IPS-18c (cell line): ENCODE measurements around the gene RBP5.

Experiments used
- H3K4me3 ChIP-seq: 2 replicates; pipeline ENCODE4 v1.7.0; 2013; ENCODE audit warnings: low read depth, mild to moderate bottlenecking, low read length, moderate library complexity; ENCODE audit not compliant: insufficient read depth
- H3K9me3 ChIP-seq: one replicate; pipeline ENCODE4 v1.6.1; 2013; ENCODE audit warnings: mild to moderate bottlenecking, low read length, moderate library complexity; ENCODE audit not compliant: control insufficient read depth, insufficient read depth

The RBP5 gene, protein sequence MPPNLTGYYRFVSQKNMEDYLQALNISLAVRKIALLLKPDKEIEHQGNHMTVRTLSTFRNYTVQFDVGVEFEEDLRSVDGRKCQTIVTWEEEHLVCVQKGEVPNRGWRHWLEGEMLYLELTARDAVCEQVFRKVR

DNA sequence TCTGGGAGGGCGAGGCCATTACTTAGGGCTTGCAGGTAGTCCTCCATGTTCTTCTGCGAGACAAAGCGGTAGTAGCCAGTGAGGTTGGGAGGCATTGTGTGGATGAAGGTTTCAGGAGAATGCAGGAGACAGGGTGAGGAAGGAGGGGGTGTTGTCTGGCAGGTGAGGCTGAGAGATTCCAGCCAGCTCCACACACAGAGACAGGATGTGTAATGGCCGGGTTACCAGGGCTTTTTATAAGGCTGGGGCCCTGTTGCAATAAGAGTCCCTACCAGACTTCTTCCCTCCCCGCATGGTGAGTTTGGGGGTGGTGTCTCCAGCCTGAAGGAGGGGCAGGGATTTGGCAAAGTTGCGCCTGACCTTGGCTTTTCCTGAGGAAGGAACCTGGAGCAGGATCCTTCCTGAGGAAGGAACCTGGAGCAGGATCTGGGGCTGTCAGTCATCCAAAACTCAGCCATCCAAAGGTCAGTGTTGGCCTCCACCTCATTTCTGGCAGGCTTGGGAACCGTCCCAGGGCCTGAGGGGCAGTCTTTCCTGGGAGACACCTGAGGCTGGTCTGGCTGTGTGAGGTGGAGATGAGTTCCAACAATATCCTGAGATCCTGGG lies at the start of gene RBP5:
Gene RBP5, minus strand, starts transcription at position 209 of the 606 bp plus-strand sequence. Its CDS starts 114 bp downstream, at position 95.
- H3K9me3 ChIP-seq = no peaks in the 10 kb centered on the region
- peak within 1 kb of the TSS; percentile 91 for H3K4me3 ChIP-seq

DNA sequence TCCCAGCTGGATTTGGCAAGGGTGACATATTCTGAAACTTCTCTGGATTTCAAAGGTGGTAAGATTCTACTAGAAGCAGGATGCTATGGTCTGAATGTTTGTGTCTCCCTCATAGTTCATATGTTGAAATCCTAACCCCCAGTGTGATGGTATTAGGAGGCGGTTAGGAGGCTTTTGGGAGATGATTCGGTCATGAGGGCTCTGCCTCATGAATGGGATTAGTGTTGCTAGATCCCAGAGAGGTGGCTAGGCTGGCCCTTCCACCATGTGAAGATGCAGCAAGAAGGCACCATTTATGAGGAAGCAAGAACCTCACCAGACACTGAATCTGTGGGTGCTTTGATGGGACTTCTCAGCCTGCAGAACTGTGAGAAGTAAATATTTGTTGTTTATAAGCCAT lies 49.8 kb upstream of the RBP5 start:
- Histone ChIP-seq H3K4me3 (no peak overlapping the region), H3K9me3 (peaks cover 3% of the 10 kb centered on the region)

DNA sequence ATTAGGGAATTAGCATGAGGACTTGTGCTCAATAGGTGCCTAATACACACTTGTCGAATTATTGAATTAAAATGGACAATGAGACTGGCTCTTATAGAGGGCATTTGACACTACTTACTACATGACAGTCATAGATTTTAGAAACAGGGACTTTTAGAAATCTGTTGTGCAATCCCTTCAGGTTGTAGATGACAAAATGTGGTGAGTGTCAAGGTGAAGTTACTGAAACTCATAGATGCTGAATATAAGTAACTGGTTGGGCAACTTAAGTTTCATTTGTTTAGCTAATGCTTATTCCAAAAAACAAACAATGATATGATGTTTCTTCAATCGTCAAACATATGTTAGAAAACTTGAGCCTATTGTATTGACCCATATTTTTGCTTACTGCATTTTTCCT lies 47.9 kb upstream of the RBP5 start:
- peaks cover 7% of the 10 kb centered on the region for H3K9me3 ChIP-seq
- H3K4me3 ChIP-seq = no peak overlapping the region

DNA sequence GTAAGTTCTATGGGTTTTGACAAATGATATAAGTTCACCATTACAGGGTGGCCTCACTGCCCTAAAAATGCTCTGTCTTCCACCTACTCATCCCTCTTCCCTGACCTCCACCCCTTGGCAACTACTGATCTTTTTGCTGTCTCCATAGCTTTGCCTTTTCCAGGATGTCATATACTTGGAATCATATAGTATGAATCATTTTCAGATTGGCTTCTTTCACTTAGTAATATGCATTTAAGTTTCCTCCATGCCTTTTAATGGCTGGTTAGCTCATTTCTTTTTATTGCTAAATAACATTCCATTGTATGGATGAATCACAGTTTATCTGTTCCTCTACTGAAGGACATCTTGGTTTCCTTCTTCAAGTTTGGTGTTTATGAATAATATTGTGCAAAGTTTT lies 46.8 kb upstream of the RBP5 start:
- H3K4me3 ChIP-seq = no peak overlapping the region
- H3K9me3 ChIP-seq = peaks cover 11% of the 10 kb centered on the region

DNA sequence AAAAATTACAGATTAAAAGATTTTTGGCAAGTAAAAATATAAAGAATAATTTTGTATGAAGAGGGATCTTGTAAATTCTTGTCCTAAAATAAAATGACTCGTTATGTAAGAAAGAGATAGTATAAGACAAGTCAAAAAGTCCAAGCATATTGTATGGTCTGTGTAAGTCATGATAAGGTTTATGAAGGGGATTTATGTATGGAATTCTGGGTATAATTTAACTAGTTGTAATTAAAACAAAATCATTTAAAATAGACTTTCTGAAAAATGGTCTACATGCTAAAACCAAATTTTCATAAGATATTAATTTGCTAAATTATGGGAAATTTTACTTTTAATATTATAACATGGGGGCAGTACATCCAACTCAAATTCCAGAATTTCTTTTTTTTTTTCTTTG lies 43.2 kb upstream of the RBP5 start:
- H3K4me3 ChIP-seq = no peak overlapping the region
- peaks cover 15% of the 10 kb centered on the region for H3K9me3 ChIP-seq

DNA sequence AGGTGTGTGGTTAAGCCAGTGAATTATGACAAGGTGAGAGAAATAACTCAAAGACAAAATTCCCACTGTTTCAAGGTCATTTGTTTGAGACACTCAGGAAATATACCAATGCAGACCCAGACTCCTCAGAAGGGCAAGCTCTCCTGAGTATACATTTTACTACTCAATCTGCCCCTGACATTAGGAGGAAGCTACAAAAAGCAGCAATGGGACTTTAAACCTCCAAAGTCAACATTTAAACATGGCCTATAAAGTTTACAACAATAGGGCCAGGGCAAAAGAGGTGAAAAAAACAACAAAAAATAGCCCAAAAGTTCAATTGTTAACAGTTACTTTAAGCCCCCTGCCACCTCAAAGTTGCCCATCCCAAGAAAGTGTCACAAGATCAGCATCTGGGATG lies 41.3 kb upstream of the RBP5 start:
- no peak overlapping the region for H3K4me3 ChIP-seq
- peaks cover 20% of the 10 kb centered on the region for H3K9me3 ChIP-seq

DNA sequence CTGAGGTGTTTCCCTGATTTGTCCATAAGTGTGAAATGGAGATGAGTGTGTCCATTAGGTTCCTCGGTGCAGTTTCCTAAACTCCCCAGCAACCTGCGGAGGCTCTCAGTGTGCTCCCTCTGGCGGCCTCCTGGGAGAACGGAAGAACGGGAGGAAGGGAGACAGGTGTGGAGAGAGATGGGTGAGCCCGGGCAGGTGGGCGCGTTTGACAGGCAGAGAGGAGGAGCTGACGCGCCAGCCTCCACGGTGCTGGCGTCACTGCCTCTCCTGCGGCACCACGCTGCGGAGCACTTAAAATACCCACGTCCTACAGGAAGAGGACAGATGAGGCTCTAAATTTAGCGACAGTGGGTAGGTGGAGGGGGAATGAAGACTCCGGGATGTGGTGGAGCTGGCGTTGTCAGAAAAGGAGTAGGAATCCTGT lies 34.0 kb upstream of the RBP5 start:
- Histone ChIP-seq H3K9me3 (peaks cover 7% of the 10 kb centered on the region), H3K4me3 (peak overlapping the region; percentile 34; the same call in 1 of the 2 replicates)

DNA sequence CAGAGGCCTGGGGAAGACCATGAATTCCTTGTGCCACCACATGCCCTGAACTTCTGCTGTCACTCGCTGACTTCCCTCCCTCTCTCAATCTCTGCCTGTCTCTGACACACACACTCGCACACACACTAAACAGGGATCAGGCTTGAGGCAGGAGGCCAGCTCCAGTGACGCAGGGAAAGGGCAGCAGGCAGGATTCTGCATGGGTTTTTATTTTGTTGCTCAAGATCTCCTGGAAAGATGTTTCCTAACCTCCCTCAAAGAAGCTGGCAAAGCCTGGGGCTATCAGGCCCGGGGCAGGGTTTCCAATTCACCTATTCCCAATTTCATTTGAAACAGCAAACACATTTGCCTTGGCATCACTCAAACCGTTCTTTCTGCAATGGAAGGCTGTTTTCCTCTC lies 33.1 kb upstream of the RBP5 start:
- H3K4me3 ChIP-seq = no peak overlapping the region
- peaks cover 7% of the 10 kb centered on the region for H3K9me3 ChIP-seq

DNA sequence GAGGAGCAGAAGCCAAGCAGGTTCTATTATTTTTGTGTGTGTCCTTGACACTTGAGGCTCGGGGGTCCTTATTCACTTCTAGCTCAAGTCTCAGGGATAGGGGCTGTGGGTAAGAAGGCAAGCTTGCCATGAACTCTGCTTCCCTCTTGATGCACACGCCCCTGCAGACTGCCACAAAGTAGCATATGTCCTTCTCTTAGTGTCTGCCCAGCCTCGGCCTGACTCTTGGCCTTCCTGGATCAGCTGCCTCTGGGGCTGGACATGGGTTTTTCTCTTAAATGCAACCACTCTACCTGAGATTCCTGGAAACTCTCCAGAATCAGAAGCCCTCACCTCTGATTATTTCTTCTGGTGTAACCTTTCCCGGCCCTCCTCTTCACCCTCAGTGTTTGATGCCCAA lies 32.6 kb upstream of the RBP5 start:
- Histone ChIP-seq H3K4me3 (no peak overlapping the region), H3K9me3 (peaks cover 7% of the 10 kb centered on the region)

DNA sequence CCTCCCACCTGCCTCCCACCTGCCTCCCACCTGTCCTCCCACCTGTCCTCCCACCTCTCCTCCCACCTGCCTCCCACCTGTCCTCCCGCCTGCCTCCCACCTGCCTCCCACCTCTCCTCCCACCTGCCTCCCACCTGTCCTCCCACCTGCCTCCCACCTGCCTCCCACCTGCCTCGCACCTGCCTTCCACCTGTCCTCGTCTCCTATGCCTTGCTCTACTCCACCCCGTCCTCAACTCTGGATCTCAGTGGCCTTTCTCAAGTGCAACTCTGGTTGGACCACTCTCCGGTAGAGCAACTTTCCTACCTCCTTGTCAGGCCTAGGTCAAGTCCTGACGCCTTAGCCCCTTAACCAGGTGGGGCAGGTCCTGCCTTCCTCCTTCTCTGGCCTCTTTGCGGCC lies 31.5 kb upstream of the RBP5 start:
- no peak overlapping the region for H3K4me3 ChIP-seq
- H3K9me3 ChIP-seq = peaks cover 4% of the 10 kb centered on the region

DNA sequence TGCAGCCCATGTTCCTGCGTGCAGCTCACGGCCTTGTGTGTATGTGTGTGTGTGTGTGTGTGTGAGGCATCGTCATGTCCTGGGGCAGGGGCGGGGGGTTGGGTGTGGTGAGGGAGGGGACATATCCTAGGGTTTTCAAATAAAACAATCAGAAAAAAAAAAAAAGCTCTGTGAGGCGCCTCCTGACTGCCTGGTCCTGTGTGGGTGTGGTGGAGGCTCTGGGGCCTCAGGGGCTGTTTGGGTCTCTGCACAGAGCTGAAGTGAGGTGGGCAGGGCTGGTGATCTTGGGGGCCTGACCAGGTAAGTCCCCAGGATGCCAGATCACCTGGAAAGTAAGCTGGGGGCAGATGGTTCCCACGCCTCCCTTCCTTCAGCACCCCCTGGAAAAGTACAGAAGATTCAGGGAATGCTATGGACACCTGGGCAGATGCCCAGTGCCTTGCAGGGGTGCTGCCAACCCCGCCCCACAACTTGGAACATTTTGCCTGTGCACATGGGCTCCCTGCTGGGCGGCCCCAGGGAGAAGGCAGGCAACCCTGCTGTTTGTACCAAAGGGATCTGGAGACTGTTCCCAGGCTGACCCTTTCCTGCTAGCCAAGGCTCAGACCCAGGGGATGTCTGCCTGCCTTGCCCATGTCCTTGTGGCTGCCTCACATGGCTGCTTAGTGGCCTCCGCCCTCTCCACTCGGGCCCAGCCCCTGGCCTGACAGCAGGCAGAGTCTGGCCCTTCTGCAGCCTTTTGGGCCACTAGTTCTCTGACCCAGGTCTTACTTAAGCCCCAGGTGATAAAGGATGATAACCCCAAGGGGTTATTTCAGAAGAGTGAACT lies 30.3 kb upstream of the RBP5 start:
- Histone ChIP-seq H3K9me3 (peaks cover 2% of the 10 kb centered on the region), H3K4me3 (no peak overlapping the region)

DNA sequence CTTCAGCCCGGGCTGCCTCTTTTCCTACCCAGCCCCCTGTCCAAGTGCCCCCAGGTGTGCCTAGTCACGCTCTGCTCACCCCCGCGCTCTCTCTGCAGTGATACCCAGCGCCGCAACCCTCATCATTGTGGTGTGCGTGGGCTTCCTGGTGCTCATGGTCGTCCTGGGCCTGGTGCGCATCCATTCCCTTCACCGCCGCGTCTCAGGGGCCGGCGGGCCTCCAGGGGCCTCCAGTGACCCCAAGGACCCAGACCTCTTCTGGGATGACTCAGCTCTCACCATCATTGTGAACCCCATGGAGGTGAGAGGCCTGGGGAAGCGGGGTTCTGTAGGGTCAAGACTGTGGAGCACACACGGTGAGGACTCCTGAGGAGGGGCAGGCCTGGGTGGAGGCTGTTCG lies 28.7 kb upstream of the RBP5 start:
- Histone ChIP-seq H3K9me3 (no peaks in the 10 kb centered on the region), H3K4me3 (no peak overlapping the region)

DNA sequence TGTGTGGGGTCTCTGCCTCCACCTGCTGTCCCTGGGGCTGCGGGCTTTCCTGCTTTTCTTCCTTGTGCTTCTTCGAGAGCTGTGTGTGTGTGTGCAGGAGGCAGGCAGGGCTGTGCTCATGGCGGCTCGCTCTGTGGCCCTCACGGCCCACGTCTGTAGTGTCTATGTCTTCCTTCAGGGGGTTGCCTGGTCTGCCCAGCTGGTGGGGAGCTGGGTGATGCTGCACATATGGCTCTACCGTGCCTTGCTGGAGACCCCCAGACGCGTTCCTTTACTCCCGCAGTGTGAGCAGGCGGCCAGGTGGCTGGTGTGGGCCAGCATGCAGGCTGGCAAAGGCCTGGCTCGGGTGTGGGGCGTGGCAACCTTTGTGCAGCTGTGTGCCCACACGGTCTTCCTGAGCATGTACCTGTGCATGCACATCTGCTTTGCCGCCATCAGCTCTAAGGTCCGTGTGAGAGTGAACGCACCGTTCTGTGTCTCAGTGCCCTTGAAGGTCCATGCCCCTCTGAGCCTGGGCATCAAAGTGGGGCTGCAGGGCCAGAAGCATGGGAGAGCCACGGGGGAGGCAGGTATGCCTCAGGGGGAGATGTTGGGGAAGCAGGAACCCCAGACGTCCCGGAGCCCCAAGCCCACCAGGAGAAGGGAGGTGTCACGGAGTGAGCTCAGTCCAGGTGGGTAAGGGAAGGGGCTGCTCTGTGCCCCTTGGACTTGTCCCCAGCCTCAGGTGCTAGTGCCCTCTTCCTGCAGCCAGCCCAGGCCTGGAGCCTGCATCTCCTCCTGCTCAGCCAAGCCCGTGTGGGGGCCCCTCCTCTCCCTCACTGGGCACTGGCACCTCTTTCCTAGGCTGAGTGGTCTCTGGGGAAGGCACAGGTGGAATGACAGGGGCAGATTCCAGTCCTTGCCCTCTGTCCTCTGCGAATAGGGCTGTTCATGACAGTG lies 27.8 kb upstream of the RBP5 start:
- H3K4me3 ChIP-seq = no peak overlapping the region
- no peaks in the 10 kb centered on the region for H3K9me3 ChIP-seq

DNA sequence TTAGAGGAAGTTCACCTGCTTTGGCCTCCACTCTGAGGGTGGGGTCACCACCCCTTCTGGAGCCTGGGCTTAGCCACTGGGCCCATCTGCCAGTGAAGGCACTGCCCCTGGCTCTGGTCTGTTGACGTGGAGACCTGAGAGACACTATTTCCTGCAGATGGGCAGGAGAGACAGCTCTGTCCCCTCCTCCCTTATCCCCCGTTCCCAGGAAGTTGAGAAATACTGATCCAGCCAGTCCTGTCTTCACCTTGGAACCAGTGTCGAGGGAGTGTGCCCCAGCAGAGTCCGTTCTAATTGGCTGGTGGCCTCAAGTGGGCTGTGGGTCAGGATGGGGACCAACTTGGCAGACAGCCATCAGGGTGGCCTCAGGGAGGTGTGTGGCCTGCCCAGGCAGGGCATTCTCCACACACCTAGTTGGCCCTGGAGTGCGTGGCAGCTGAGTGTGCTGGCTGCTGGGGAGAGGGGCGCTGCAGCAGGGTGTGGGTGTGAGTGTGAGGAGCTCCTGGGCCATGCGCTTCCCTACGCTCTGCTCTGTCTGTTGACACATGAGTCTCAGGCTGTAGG lies 26.9 kb upstream of the RBP5 start:
- Histone ChIP-seq H3K4me3 (no peak overlapping the region), H3K9me3 (no peaks in the 10 kb centered on the region)

DNA sequence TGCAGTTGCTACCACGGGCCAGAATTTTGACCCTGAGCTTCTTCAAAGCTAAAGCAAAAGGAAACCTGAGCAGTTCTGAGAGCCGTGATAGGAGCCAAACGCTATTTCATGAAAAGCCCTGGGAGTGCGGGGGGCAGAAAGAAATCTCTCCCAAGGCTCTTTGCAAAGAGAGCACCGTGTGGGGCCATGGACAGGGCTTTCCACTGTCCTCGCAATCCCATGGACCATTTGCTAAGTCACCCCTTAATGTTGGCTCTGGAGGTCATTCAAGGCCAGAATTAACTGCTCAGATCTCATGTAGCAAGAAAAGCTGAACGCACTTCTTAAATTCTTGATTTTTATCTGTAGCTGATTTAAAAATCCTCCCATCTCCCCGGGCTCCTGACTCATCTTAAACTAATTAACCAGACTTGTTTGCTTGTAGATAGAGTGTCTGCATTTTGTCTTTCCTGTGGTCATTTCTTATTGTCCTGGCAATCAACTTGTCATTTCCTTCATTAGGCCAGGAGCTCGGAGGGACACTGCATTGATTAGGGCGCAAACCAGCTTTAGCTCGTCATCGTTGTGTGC lies 26.3 kb upstream of the RBP5 start:
- H3K4me3 ChIP-seq = no peak overlapping the region
- H3K9me3 ChIP-seq = no peaks in the 10 kb centered on the region

DNA sequence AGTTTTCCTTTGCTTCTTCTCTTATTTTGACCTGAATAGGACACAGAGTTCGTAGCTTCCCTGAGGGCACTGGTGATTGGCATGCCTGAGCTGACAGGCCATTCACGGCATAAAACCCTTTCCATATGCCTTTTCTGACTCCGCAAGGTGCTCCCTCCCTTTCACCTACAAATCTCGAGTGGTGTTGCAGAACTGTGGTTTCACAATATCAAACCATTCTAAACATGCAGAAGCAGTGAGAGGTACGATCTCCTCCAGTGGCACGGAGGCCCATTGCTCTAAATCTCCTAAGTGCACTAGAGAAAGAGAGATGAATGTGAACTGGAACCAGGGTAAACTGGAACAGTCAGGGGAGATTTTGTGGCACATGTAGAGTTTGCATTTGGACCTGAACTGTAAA lies 25.4 kb upstream of the RBP5 start:
- no peaks in the 10 kb centered on the region for H3K9me3 ChIP-seq
- no peak overlapping the region for H3K4me3 ChIP-seq

DNA sequence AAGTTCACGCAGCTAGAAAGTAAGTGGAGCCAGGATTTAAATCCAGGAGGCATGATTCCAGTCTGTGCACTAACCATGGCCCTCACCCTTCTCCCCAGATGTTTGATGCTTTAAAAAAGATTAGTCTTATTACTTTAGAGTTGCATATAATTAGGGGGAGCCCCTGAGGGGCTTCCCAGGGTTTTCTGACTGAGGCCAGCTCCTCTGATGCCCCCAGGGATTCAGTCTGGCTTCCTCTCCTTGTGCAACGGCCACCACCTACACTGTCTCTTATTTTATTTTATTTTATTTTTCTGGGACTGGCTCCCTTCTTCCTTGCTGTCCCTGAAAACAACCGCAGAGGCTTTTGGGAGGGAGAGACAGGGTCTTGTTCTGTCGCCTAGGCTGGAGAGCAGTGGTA lies 24.1 kb upstream of the RBP5 start:
- H3K9me3 ChIP-seq = no peaks in the 10 kb centered on the region
- H3K4me3 ChIP-seq = no peak overlapping the region
